ENCODE results near the gene ZSWIM9.

GRCh38 chr19:48158210-48158790 is 12.2 kb upstream of the ZSWIM9 start:
- TF ChIP-seq, protein P1, sequence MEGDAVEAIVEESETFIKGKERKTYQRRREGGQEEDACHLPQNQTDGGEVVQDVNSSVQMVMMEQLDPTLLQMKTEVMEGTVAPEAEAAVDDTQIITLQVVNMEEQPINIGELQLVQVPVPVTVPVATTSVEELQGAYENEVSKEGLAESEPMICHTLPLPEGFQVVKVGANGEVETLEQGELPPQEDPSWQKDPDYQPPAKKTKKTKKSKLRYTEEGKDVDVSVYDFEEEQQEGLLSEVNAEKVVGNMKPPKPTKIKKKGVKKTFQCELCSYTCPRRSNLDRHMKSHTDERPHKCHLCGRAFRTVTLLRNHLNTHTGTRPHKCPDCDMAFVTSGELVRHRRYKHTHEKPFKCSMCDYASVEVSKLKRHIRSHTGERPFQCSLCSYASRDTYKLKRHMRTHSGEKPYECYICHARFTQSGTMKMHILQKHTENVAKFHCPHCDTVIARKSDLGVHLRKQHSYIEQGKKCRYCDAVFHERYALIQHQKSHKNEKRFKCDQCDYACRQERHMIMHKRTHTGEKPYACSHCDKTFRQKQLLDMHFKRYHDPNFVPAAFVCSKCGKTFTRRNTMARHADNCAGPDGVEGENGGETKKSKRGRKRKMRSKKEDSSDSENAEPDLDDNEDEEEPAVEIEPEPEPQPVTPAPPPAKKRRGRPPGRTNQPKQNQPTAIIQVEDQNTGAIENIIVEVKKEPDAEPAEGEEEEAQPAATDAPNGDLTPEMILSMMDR (IDR thresholded peaks at IDR 0.05; ENCODE audit: low read depth, low read length, missing input control) = no peak
- TF ChIP-seq RAD21 (IDR thresholded peaks at IDR 0.05) = no peak
- TF ChIP-seq YY1 (IDR thresholded peaks at IDR 0.05) = no peak
- no peak for TF ChIP-seq TAF1 (conservative IDR thresholded peaks at IDR 0.05)
- TF ChIP-seq JUND (IDR thresholded peaks at IDR 0.05) = no peak
- TF ChIP-seq, protein P2, sequence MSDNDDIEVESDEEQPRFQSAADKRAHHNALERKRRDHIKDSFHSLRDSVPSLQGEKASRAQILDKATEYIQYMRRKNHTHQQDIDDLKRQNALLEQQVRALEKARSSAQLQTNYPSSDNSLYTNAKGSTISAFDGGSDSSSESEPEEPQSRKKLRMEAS (IDR thresholded peaks at IDR 0.05) = no peak

Data from liver (tissue), 3 donors.